GM18861 (cell line): ENCODE data around the gene PRM2.

Experiments used
- ATAC-seq: cut with Tn5 transposase; IDR thresholded peaks from one replicate; pipeline ENCODE4 v1.9.1; 2021; ENCODE audit not compliant: unreplicated experiment

Gene PRM2

GRCh38 chr16:11250786-11251524 is 25.3 kb downstream of the PRM2 start:
- ATAC-seq, result no peak

- ATAC-seq, result no peak
Observed at GRCh38 chr16:11250091-11250785, 26.0 kb downstream of the PRM2 start.

GRCh38 chr16:11249233-11250061 is 26.8 kb downstream of the PRM2 start:
- no peak for ATAC-seq

GRCh38 chr16:11248133-11248532 is 28.1 kb downstream of the PRM2 start:
- no peak for ATAC-seq

- no peak for ATAC-seq
Observed at GRCh38 chr16:11245988-11246387, 30.3 kb downstream of the PRM2 start.

GRCh38 chr16:11245222-11245737 is 31.0 kb downstream of the PRM2 start:
- no peak for ATAC-seq

GRCh38 chr16:11242658-11243057 is 33.6 kb downstream of the PRM2 start:
- ATAC-seq, result no peak

GRCh38 chr16:11241480-11242204 is 34.6 kb downstream of the PRM2 start:
- no peak for ATAC-seq

GRCh38 chr16:11240636-11241473 is 35.4 kb downstream of the PRM2 start:
- ATAC-seq, result no peak

GRCh38 chr16:11239644-11240632 is 36.3 kb downstream of the PRM2 start:
- no peak for ATAC-seq

- ATAC-seq, result no peak
Observed at GRCh38 chr16:11238272-11239202, 37.7 kb downstream of the PRM2 start.

- ATAC-seq, result no peak
Observed at GRCh38 chr16:11236461-11237254, 39.6 kb downstream of the PRM2 start.

GRCh38 chr16:11235703-11235991 is 40.6 kb downstream of the PRM2 start:
- no peak for ATAC-seq

GRCh38 chr16:11234884-11235702 is 41.2 kb downstream of the PRM2 start:
- ATAC-seq, result no peak

GRCh38 chr16:11233727-11234376 is 42.4 kb downstream of the PRM2 start:
- ATAC-seq, result no peak
